Testis (tissue), 3 donors: ENCODE data around the gene CD3E. TPM values are rescaled to one million over a fixed set of nuclear protein-coding genes. Genes with fewer than 3 reads are reported as not detected.

Experiments used
- DNase-seq: peaks from one replicate; pipeline ENCODE4 v3.0.0-alpha.2; 2019
- H3K27ac ChIP-seq, 2 donors: fragments of 200-600 bp; sonication (generic); one replicate each; pipeline ENCODE4 v1.5.1; 2019
- H3K27me3 ChIP-seq: fragments of 200-600 bp; sonication (generic); one replicate; pipeline ENCODE4 v1.5.1; 2019
- H3K36me3 ChIP-seq: fragments of 200-600 bp; sonication (generic); one replicate; pipeline ENCODE4 v1.5.1; 2017; ENCODE audit warnings: low read depth; ENCODE audit errors: missing control alignments
- H3K4me1 ChIP-seq: fragments of 200-600 bp; sonication (generic); one replicate; pipeline ENCODE4 v1.5.1; 2019
- H3K4me3 ChIP-seq, 2 donors: fragments of 200-600 bp; sonication (generic); one replicate each; pipeline ENCODE4 v1.5.1; 2017 to 2019
- H3K9me3 ChIP-seq: fragments of 200-600 bp; sonication (generic); one replicate; pipeline ENCODE4 v1.5.1; 2017
- POLR2A ChIP-seq: fragments of 450-650 bp; IDR thresholded peaks from one replicate; pipeline ENCODE4 v1.6.1; 2017; ENCODE audit warnings: antibody characterized with exemption, mild to moderate bottlenecking, moderate library complexity
- WGBS, 2 donors: methylation state at CpG; one replicate each; pipeline ENCODE4 v1.1.5; 2018; 5-methylcytosine and 5-hydroxymethylcytosine counted together
- intact Hi-C: fragments of 100-400 bp; cut with DNase I; formaldehyde crosslinking; loops from one replicate; pipeline ENCODE4 v1.15.1; 2023; ENCODE audit warnings: low total_unique reads
- polyA plus RNA-seq: library from polyadenylated mRNA; stranded (reverse); fragments of 350-450 nt; fragmentation: Illumina TruSeq; extraction: RNeasy Lipid Tissue Mini Kit (QIAGEN cat#74804); gene quantifications from one replicate; pipeline ENCODE4 v1.2.3, GENCODE V29; 2014; ENCODE audit warnings: low read depth, low replicate concordance; ENCODE audit not compliant: insufficient read depth
- total RNA-seq, 2 donors: library from RNA; depleted of rRNA; stranded (reverse); fragments of >200 nt; gene quantifications; one replicate each; pipeline ENCODE4 v1.2.3, GENCODE V29; 2016
- TF ChIP-seq, protein P1 (sequence below), 3 experiments: fragments of 450-650 bp in 2 of 3; fragments of 200-600 bp in 1 of 3; sonication (generic) in 1 of 3; IDR thresholded peaks; one replicate each; pipeline ENCODE4 v1.5.1; 2016 to 2019; ENCODE audit warnings: antibody characterized with exemption in 3 of 3, mild to moderate bottlenecking in 2 of 3, moderate library complexity in 1 of 3

The CD3E gene
- total and polyA plus RNA-seq, 3 donors from 2014 or later: 0.50 to 6.1 TPM; not detected in 1

DNA sequence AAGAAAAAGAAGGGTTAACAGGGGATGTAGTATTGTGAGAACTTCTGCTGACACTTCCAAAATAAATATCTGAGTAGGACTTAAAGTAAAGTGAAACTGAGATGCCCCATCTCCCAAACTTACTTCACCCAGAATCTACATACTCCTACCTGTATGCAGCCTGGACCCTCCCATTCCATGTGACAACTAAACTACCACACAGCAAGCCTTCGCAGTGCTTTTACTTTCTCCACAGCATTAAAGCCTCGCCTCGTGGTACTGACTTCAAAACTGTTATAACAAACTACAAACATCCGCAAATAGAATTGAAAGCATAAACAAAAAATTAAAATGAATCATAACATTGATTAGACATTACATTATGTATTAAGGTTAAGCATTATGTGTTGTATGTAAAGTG, 41.4 kb upstream of the CD3E start:
- Histone ChIP-seq H3K4me1 (peaks cover 5% of the 10 kb centered on the region), H3K9me3 (no peaks in the 10 kb centered on the region), H3K27me3 (no peaks in the 10 kb centered on the region), H3K4me3 (no peak overlapping the region), H3K36me3 (no peaks in the 10 kb centered on the region), H3K27ac (no peak overlapping the region)
- 85 to 86% methylated on average over 4 of the region's 4 CpGs for WGBS, 2 donors
- intact Hi-C loops: no loop called here
- TF ChIP-seq, protein P1, sequence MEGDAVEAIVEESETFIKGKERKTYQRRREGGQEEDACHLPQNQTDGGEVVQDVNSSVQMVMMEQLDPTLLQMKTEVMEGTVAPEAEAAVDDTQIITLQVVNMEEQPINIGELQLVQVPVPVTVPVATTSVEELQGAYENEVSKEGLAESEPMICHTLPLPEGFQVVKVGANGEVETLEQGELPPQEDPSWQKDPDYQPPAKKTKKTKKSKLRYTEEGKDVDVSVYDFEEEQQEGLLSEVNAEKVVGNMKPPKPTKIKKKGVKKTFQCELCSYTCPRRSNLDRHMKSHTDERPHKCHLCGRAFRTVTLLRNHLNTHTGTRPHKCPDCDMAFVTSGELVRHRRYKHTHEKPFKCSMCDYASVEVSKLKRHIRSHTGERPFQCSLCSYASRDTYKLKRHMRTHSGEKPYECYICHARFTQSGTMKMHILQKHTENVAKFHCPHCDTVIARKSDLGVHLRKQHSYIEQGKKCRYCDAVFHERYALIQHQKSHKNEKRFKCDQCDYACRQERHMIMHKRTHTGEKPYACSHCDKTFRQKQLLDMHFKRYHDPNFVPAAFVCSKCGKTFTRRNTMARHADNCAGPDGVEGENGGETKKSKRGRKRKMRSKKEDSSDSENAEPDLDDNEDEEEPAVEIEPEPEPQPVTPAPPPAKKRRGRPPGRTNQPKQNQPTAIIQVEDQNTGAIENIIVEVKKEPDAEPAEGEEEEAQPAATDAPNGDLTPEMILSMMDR (IDR thresholded peaks at IDR 0.05): no peak
- TF ChIP-seq POLR2A: no peak
- DNase-seq: no peak

DNA sequence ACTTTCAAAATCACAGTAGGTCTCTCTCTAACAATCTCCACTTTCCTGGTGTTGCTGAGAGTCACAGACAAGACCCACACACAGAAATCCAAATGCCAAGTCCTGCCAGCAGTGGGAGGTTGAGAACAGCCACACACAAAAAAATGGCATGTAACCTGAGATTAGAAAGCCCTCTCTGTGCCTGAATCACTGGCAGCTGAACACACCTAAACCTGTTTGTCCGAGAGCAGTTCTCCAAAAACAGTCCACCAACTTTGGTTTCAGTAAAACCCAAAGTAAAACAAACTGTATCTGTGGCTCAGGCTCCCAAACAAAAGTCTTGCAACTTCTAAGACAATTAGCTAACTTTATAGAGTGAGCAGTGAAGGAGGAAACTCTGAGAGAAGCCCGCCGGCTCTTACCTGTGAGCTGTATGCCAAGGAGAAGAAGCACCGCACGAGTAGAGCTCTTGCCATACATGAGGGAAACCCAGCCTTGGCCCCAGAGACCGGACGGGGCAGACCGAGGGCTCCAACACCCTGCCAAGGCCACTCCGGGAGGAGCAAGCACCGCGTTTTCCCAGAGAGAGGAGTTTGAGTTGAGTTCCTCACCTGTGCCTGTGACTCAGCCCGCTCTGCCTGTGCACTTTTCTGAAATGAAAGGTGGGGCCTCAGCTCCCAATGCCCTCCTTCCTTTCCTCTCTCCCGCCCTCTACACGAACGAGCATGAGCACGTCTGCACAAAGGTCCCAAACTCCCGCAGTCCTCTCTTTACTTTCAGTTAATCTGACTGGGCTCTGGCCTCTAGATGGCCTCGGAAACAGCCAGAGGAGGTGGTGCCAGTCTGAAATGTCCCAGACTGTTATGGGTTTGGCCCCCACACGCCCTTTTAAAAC, 40.6 kb upstream of the CD3E start, which contains the start of gene MPZL2:
TSS of gene MPZL2 (minus strand) at position 603 of the 874 bp plus-strand sequence. CDS start at position 459, 144 bp downstream.
- intact Hi-C loops: no loop called here
- peak; percentile 23 for DNase-seq
- 6 to 7% methylated on average over 19 of the region's 19 CpGs for WGBS, 2 donors
- H3K4me1 ChIP-seq: peaks cover 5% of the 10 kb centered on the region
- TF ChIP-seq POLR2A: no peak
- TF ChIP-seq, protein P1 (IDR thresholded peaks at IDR 0.05): no peak
- peak within 1 kb of the TSS; percentile 15 to 30 for H3K4me3 ChIP-seq
- no peaks in the 10 kb centered on the region for H3K9me3 ChIP-seq
- no peaks in the 10 kb centered on the region for H3K36me3 ChIP-seq
- no peaks in the 10 kb centered on the region for H3K27me3 ChIP-seq
- H3K27ac ChIP-seq: no peak within 1 kb of the TSS

DNA sequence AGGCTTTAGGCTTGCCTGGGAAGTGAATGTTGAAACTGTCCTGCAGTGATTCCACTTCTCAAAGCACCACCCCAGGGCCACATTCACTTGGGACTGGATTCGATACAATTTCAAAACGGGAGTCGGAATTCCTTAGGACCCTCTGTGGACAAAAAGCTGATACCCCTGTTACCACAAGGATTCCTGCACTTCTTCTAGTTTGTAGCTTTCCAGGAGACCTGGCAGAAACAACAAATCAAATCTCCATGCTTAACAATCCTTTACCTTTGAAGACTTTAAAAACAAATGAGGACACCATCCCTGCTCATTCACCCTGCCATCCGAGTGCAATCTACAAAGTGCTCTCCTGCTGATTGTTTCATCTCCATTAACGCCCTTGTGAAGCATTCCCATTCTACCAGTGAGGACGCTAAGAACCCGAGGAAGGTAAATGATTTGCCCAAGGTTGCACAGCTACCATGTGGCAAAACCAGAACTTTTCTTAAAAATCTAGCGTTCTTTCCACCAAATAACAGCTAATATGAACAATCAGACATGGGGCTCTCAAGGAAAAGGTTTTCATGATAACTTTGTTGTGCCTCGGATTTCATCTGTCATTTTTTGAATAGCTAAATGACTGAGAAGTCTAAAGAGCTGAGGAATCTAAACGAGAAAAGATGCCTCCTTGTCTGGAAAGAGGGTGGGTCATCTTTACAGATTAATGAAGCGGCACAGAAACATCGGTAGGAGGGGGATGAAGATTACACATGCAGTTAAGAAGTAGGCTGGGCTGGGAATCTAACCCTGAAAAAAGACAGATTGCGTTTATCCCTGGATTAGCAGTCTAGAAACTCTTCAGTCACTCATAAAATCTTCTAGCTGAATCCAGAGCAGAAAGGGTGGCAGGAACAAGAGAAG, 39.7 kb upstream of the CD3E start:
- Histone ChIP-seq H3K4me3 (peak overlapping the region in 1 of 2 donors; percentile 30), H3K27ac (no peak overlapping the region), H3K4me1 (peaks cover 5% of the 10 kb centered on the region), H3K27me3 (no peaks in the 10 kb centered on the region), H3K9me3 (no peaks in the 10 kb centered on the region), H3K36me3 (no peaks in the 10 kb centered on the region)
- 45 to 47% methylated on average over 13 of the region's 13 CpGs for WGBS, 2 donors
- TF ChIP-seq, protein P1 (IDR thresholded peaks at IDR 0.05): no peak
- no peak for TF ChIP-seq POLR2A
- DNase-seq: no peak
- intact Hi-C loops: no loop called here

DNA sequence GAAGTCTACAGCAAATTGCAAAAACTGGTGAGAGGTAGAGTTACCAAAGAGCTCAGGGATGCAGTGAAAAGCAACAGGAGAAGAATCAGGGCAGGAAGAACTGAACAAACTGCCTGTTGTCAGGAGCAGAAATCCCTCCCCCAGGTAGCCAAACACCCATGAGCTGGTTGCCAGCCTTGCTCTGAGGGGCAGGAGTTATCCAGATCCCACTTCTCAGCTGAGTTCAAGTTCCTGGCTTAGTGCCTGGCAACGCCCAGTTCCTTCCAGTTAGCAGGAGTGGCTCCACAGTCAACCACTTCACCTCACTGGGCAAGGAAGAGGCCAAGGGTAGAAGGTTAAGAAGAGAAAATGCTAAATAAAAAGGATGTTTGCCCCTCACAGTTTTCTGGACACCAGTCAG, 38.6 kb upstream of the CD3E start:
- DNase-seq: no peak
- WGBS, 2 donors: 68 to 75% methylated on average over 1 of the region's 1 CpG
- Histone ChIP-seq H3K4me1 (peaks cover 5% of the 10 kb centered on the region), H3K36me3 (no peaks in the 10 kb centered on the region), H3K4me3 (no peak overlapping the region), H3K9me3 (no peaks in the 10 kb centered on the region), H3K27me3 (no peaks in the 10 kb centered on the region), H3K27ac (no peak overlapping the region)
- TF ChIP-seq, protein P1 (IDR thresholded peaks at IDR 0.05): no peak
- TF ChIP-seq POLR2A: no peak
- intact Hi-C loops: no loop called here
